Measurements from ENCODE around the gene TMOD2.

The TMOD2 gene

DNA sequence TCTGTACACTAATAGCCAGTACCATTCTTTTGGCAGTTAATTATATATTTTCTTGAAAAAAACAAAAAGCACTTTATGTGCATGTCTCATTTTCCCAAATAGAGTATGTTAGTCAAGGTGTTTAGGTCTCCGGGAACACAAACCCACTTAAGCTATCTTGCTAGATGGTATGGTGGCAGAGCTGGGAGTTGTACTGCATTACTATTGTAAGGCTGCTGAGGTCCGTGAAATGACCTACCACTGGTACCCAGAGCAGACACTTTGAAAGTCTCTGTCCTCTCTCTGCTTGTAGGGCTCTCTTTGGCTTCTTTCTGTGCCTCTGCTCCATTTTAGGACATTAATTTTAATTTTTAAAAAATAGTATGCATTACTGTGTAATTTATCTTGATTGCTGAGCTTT, 86.9 kb downstream of the TMOD2 start:
- no peak for DNase-seq (ENCODE audit: extremely low read depth, low read depth)
- TF ChIP-seq, protein P1, sequence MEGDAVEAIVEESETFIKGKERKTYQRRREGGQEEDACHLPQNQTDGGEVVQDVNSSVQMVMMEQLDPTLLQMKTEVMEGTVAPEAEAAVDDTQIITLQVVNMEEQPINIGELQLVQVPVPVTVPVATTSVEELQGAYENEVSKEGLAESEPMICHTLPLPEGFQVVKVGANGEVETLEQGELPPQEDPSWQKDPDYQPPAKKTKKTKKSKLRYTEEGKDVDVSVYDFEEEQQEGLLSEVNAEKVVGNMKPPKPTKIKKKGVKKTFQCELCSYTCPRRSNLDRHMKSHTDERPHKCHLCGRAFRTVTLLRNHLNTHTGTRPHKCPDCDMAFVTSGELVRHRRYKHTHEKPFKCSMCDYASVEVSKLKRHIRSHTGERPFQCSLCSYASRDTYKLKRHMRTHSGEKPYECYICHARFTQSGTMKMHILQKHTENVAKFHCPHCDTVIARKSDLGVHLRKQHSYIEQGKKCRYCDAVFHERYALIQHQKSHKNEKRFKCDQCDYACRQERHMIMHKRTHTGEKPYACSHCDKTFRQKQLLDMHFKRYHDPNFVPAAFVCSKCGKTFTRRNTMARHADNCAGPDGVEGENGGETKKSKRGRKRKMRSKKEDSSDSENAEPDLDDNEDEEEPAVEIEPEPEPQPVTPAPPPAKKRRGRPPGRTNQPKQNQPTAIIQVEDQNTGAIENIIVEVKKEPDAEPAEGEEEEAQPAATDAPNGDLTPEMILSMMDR (IDR thresholded peaks at IDR 0.05; ENCODE audit: low read depth, low read length): no peak

DNA sequence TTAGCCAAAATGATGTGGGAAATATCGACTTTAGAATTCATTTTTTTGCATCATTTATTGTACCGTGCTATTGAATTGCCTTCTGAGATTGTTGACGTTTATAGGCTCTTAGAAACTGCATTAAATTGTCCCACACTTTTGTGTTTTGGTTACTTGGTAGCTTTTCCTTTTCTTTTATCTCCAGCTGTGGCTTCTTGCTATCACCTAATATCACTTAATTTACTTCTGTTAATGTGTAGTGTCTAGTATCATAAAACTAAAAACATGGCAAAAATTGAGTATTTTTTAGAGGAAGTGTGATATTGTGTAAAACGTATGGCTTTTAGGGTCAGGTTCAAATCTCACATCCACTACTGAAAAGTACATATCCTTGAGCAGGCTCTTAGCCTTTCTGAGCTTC, 89.3 kb downstream of the TMOD2 start:
- no peak for DNase-seq (ENCODE audit: extremely low read depth, low read depth)
- TF ChIP-seq, protein P1 (IDR thresholded peaks at IDR 0.05; ENCODE audit: low read depth, low read length): no peak

DNA sequence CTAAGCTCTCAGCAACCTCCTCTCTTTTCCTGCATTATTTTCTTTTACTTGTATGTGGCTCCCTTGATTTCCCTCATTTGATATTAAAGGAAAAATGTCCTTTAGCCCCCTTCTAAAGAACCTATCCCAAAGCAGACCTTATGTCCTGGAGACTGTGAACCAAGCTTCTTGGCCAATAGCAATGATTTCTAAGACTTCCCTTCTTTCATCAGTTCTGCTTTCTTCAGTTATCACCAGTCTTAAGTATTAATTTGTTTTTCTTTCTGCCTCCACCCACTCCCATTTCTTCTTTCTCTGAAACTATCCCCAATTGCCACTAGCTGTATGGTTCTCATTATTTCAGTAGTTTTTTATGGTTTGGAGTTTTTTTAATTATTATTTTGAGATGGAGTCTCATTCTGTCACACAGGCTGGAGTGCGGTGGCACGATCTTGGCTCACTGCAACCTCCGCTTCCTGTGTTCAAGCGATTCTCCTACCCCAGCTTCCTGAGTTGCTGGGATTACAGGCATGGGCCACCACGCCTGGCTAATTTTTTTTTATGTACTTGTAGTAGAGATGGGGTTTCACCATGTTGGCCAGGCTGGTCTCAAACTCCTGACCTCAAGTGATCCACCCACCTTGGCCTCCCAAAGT, 90.1 kb downstream of the TMOD2 start:
- TF ChIP-seq, protein P1 (IDR thresholded peaks at IDR 0.05; ENCODE audit: low read depth, low read length): no peak
- DNase-seq (ENCODE audit: extremely low read depth, low read depth): no peak

DNA sequence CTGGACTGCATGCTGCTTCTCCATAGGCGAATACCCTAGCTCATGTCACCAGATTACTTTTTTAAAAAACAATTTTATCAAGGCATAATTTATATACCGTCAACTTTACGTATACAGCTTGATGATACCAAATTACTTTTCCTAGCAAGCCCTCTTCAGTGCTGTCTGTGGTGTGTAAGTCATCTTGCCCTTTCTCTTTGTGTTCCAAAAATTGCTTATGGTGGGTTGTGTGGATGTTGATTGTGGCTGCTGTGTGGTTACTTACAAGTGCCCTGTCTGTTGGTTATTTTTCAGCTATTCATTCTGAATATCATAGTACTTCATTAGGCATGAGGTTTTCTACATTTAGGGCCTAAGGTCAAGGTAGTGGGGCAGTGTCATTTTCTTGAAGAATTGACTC, 90.9 kb downstream of the TMOD2 start:
- TF ChIP-seq, protein P1 (IDR thresholded peaks at IDR 0.05; ENCODE audit: low read depth, low read length): no peak

DNA sequence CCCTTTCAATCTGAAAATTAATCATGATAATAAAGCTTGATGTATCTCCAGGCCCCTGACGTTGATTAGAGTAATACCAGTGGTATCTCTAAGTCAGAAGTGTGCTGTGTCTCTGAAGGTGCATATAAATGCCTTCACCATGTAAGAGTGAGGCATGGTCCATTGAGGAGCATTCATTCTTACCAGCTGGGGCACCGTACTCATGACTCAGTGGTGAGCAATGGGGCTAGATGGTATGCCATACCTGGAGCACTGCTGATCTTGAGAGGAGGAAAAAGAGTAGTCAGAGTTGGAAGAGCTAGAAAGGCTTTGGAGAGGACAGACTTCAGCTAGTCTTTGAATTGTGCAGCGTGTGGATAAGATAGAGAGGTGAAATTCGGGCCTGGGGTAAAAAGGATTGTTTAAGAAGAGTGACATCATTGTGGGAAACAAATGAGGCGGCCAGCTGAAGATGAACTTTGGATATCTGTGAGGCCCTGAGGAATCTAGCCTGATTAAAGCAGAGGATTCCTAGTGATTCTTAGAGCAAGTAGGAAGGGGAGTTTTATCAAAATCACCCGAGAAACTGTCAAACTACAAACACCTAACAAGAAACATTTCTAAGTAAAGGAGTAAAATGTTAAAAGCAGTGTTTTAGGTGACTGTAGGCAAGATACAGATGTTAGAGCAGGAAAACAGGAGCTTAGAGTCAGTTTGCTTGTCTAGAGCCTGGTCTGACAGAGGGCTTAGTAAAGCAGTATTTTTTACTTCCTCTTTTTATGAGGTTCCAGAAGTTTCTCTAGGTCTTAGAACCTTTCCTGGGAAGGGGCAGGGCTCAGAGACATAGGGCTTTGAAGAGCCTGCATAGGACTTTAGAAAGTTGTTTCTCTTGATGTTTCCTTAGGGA, 91.7 kb downstream of the TMOD2 start:
- TF ChIP-seq, protein P1 (IDR thresholded peaks at IDR 0.05; ENCODE audit: low read depth, low read length): no peak
- no peak for DNase-seq (ENCODE audit: extremely low read depth, low read depth)

More for the DNA sequence above, 90.9 kb downstream of the TMOD2 start:
- no peak for DNase-seq (ENCODE audit: extremely low read depth, low read depth)

DNA sequence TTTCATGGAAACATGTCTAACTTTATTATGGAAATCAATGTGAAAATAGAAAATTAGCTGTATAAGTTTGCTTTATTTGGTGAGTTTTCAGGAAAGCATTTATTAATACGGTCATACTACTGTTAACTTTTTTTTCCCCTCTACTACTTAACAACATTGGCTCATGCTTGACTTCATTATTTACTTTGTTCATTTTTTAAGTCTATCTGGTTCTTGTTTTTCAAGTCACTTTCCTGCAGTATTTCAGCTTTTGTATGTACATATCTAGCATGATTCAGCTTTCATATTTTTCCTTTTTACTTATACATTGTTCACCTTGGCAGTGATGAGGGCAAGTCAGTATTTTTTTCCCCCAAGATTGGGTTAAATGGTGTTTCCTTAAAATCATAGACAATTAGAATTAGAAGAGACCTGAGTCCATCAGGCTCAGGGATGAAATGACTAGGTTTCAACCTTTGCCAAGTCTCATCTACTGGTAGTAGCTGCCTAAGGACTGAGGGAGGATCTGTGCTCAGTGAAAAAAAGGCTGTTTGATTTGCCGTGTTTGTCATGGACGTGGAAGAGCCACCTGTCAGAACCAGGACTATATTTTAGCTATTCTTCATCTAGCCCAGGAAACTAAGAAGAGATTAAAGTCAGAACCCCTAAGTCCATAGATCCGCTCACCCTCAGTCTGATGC, 93.5 kb downstream of the TMOD2 start:
- TF ChIP-seq, protein P1 (IDR thresholded peaks at IDR 0.05; ENCODE audit: low read depth, low read length): no peak
- DNase-seq (ENCODE audit: extremely low read depth, low read depth): no peak

DNA sequence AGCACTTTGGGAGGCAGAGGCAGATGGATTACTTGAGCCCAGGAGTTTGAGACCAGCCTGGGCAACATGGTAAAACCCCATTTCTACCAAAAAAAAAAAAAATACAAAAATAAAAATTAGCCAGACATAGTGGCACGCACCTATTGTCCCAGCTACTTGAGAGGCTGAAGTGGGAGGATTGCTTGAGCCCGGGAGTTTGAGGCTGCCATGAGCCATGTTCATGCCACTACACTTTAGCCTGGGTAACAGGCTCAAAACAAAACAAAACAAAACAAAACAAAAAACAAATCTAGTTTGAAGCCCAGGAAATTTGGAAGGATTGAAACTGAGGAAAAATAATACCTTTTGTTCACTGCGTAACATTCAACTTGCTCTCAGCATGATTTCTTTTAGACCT, 94.7 kb downstream of the TMOD2 start:
- DNase-seq (ENCODE audit: extremely low read depth, low read depth): no peak
- TF ChIP-seq, protein P1 (IDR thresholded peaks at IDR 0.05; ENCODE audit: low read depth, low read length): no peak

All from AG09319 (cell line).